A549 (cell line): Measurements from ENCODE around the gene ELAVL1. TPM values are rescaled to one million over a fixed set of nuclear protein-coding genes. Genes with fewer than 3 reads are reported as not detected.
A peak's percentile ranks its signal among the peaks of the same experiment; 100 is the strongest.

Experiments used
- ATAC-seq, 2 experiments: fragments of 200-7000 bp in 1 of 2; fragments of >200 bp in 1 of 2; cut with Nextera tagmentation in 1 of 2; cut with Tn5 transposase in 1 of 2; 3 replicates each; pipeline versions ENCODE4 v1.8.0 to v1.9.1; 2018 to 2020; ENCODE audit warnings: mild to moderate bottlenecking in 1 of 2, moderate library complexity in 1 of 2
- CTCF ChIA-PET: fragments of 300-600 bp; sonication (Branson Sonifier 250); formaldehyde crosslinking; extraction: SDS; loops from one replicate; lab custom pipeline; 2021; ENCODE audit warnings: antibody characterized with exemption, inconsistent platforms; lab: Yijun Ruan, JAX
- POLR2A ChIA-PET: fragments of 350-600 bp; formaldehyde crosslinking; extraction: SDS; loops from one replicate; lab custom pipeline; 2021; ENCODE audit warnings: antibody characterized with exemption, inconsistent platforms; lab: Yijun Ruan, JAX
- DNase-seq, 2 experiments: peaks; one replicate each; pipeline versions ENCODE4 v3.0.0 to v3.0.0-alpha.2; 2011 to 2016; ENCODE audit warnings: low read depth in 1 of 2, low spot score in 1 of 2
- FAIRE-seq: peaks from 2 replicates; lab custom pipeline; 2011; peaks lifted over from hg19 to GRCh38; lab: Jason Lieb, UNC
- H3K27ac ChIP-seq, 2 experiments: fragments of >200 bp; sonication (Bioruptor Twin); formaldehyde crosslinking; 3 replicates each; pipeline ENCODE4 v1.5.1; 2016 to 2017
- H3K4me1 ChIP-seq: fragments of >200 bp; sonication (Bioruptor Twin); formaldehyde crosslinking; 3 replicates; pipeline ENCODE4 v1.6.1; 2016
- H3K4me2 ChIP-seq: fragments of >200 bp; sonication (Bioruptor Twin); formaldehyde crosslinking; 3 replicates; pipeline ENCODE4 v1.6.1; 2016
- H3K4me3 ChIP-seq: fragments of >200 bp; sonication (Bioruptor Twin); formaldehyde crosslinking; 3 replicates; pipeline ENCODE4 v1.5.1; 2016
- H3K9me3 ChIP-seq: fragments of >200 bp; sonication (Bioruptor Twin); formaldehyde crosslinking; 3 replicates; pipeline ENCODE4 v1.6.1; 2016
- BHLHE40 ChIP-seq: IDR thresholded peaks from 2 replicates; pipeline ENCODE4 v1.6.1; 2012; ENCODE audit warnings: low read depth, low read length, inconsistent platforms
- CBX8 ChIP-seq: fragments of 200-600 bp; sonication (generic); IDR thresholded peaks from 2 replicates; pipeline ENCODE4 v1.6.1; 2016
- CHD4 ChIP-seq: fragments of 200-600 bp; sonication (generic); IDR thresholded peaks from 2 replicates; pipeline ENCODE4 v1.6.1; 2016; ENCODE audit warnings: antibody characterized with exemption, mild to moderate bottlenecking, borderline replicate concordance
- CTCF ChIP-seq: fragments of >200 bp; sonication (Bioruptor Twin); formaldehyde crosslinking; IDR thresholded peaks from 3 replicates; pipeline ENCODE4 v1.5.1; 2016
- E2F6 ChIP-seq: IDR thresholded peaks from 2 replicates; pipeline ENCODE4 v1.6.1; 2012; ENCODE audit warnings: low read depth, borderline replicate concordance
- EHF ChIP-seq: fragments of 250-450 bp; sonication (Bioruptor Pico); IDR thresholded peaks from 2 replicates; pipeline ENCODE4 v1.5.0; 2020; ENCODE audit warnings: mild to moderate bottlenecking
- FOSB ChIP-seq: fragments of 250-450 bp; sonication (Bioruptor Pico); IDR thresholded peaks from 2 replicates; pipeline ENCODE4 v1.5.0; 2020; ENCODE audit warnings: mild to moderate bottlenecking, moderate library complexity
- FOSL2 ChIP-seq, 2 experiments: fragments of 450-650 bp in 1 of 2; fragments of >200 bp in 1 of 2; sonication (Bioruptor Twin) in 1 of 2; formaldehyde crosslinking; IDR thresholded peaks; 2 replicates each; pipeline versions ENCODE4 v1.5.0 to v1.6.1; 2016 to 2020; ENCODE audit warnings: mild to moderate bottlenecking in 1 of 2, moderate library complexity in 1 of 2
- FOXS1 ChIP-seq: fragments of 250-450 bp; sonication (Bioruptor Pico); IDR thresholded peaks from 2 replicates; pipeline ENCODE4 v1.5.0; 2020; ENCODE audit warnings: mild to moderate bottlenecking, moderate library complexity
- HDAC2 ChIP-seq: fragments of 200-600 bp; sonication (generic); IDR thresholded peaks from 2 replicates; pipeline ENCODE4 v1.6.1; 2016
- HOXA7 ChIP-seq: fragments of 250-450 bp; sonication (Bioruptor Pico); IDR thresholded peaks from 2 replicates; pipeline ENCODE4 v1.5.0; 2020; ENCODE audit warnings: mild to moderate bottlenecking, moderate library complexity
- KDM1A ChIP-seq: fragments of 200-600 bp; sonication (generic); IDR thresholded peaks from 2 replicates; pipeline ENCODE4 v1.6.1; 2016; ENCODE audit warnings: low read depth, mild to moderate bottlenecking
- MAFK ChIP-seq: fragments of 450-650 bp; IDR thresholded peaks from 2 replicates; pipeline ENCODE4 v1.6.1; 2014; ENCODE audit not compliant: partially characterized antibody
- MAZ ChIP-seq: fragments of 150-350 bp; IDR thresholded peaks from 2 replicates; pipeline ENCODE4 v1.6.1; 2014; ENCODE audit warnings: antibody characterized with exemption, low read depth, low read length, borderline replicate concordance
- MYC ChIP-seq: IDR thresholded peaks from 2 replicates; pipeline ENCODE4 v1.6.1; 2012; ENCODE audit warnings: mild to moderate bottlenecking, inconsistent platforms, low read length, improper control_type of control experiment, borderline replicate concordance
- POLR2A ChIP-seq: IDR thresholded peaks from 2 replicates; pipeline ENCODE4 v1.6.1; 2012; ENCODE audit warnings: mild to moderate bottlenecking, low read length
- RAD21 ChIP-seq, 2 experiments: fragments of >200 bp in 1 of 2; sonication (Bioruptor Twin) in 1 of 2; formaldehyde crosslinking in 1 of 2; IDR thresholded peaks in 1 of 2; conservative IDR thresholded peaks in 1 of 2; 2 replicates in 1 of 2; 3 replicates in 1 of 2; pipeline ENCODE4 v1.6.1; 2012 to 2018; ENCODE audit warnings: inconsistent platforms in 1 of 2
- RCOR1 ChIP-seq: fragments of 150-350 bp; IDR thresholded peaks from 2 replicates; pipeline ENCODE4 v1.6.1; 2014; ENCODE audit warnings: antibody characterized with exemption, low read length, low read depth
- RFX5 ChIP-seq: fragments of 450-650 bp; IDR thresholded peaks from 2 replicates; pipeline ENCODE4 v1.7.1; 2014; ENCODE audit warnings: antibody characterized with exemption, mild to moderate bottlenecking, moderate library complexity
- RNF2 ChIP-seq: fragments of 200-600 bp; sonication (generic); IDR thresholded peaks from 2 replicates; pipeline ENCODE4 v1.6.1; 2016; ENCODE audit warnings: low read depth, mild to moderate bottlenecking, antibody characterized with exemption, moderate library complexity, borderline replicate concordance
- TFCP2L1 ChIP-seq: fragments of 250-450 bp; sonication (Bioruptor Pico); IDR thresholded peaks from 2 replicates; pipeline ENCODE4 v1.5.0; 2021; ENCODE audit warnings: mild to moderate bottlenecking
- USF2 ChIP-seq: fragments of 450-650 bp; IDR thresholded peaks from 2 replicates; pipeline ENCODE4 v1.6.1; 2014; ENCODE audit warnings: antibody characterized with exemption
- ZC3H11A ChIP-seq: fragments of 450-650 bp; IDR thresholded peaks from 2 replicates; pipeline ENCODE4 v1.6.1; 2014; ENCODE audit warnings: antibody characterized with exemption, mild to moderate bottlenecking
- WGBS: methylation state at CpG from one replicate; pipeline ENCODE4 v1.1.6; 2017; ENCODE audit errors: missing lambda C conversion rate; 5-methylcytosine and 5-hydroxymethylcytosine counted together
- polyA plus RNA-seq, 4 experiments: library from polyadenylated mRNA; depleted of rRNA in 3 of 4; stranded (reverse); fragments of >200 nt; fragmentation: RNase III in 1 of 4; extraction: RNeasy Plus Mini Kit Qiagen cat#74134 plus additional on column Dnase treatment in 1 of 4; gene quantifications; 2 replicates in 3 of 4; 3 replicates in 1 of 4; pipeline ENCODE4 v1.2.3, GENCODE V29; 2011 to 2017
- TF ChIP-seq, protein P1 (sequence below): IDR thresholded peaks from 2 replicates; pipeline ENCODE4 v1.6.1; 2012
- TF ChIP-seq, protein P2 (sequence below): fragments of 200-600 bp; sonication (generic); IDR thresholded peaks from 2 replicates; pipeline ENCODE4 v1.6.1; 2016; ENCODE audit warnings: antibody characterized with exemption, mild to moderate bottlenecking, moderate library complexity
- TF ChIP-seq, protein P3 (sequence below): fragments of 250-450 bp; sonication (Bioruptor Pico); IDR thresholded peaks from 2 replicates; pipeline ENCODE4 v1.5.0; 2021; ENCODE audit warnings: mild to moderate bottlenecking, moderate library complexity, borderline replicate concordance

The ELAVL1 gene
- polyA plus RNA-seq, 2 of the 4 experiments (the other 2 are of a cell fraction): 39.3 to 55.6 TPM

GRCh38 chr19:7941895-7942596, 63.4 kb downstream of the ELAVL1 start:
- WGBS: 93% methylated on average over 19 of the region's 19 CpGs
- ATAC-seq: no peak
- Histone ChIP-seq H3K27ac (peak overlapping the region in 1 of 2 experiments; percentile 100; a peak in 3 of 6 replicates), H3K9me3 (no peaks in the 10 kb centered on the region), H3K4me2 (peak overlapping the region; percentile 81), H3K4me1 (peaks cover 8% of the 10 kb centered on the region; the same call in 1 of the 3 replicates), H3K4me3 (peak overlapping the region; percentile 92)
- no peak for FAIRE-seq
- TF ChIP-seq FOXS1 (no peak), MAFK (no peak), KDM1A (no peak), TFCP2L1 (no peak), CHD4 (no peak), CBX8 (no peak), MAZ (no peak), HOXA7 (CRISPR knock-in tag) (no peak), RAD21 (conservative IDR thresholded peaks at IDR 0.05 in 1 of 2, IDR thresholded peaks at IDR 0.05 in 1 of 2) (no peak), E2F6 (no peak), RFX5 (no peak), CTCF (no peak), RNF2 (no peak)
- TF ChIP-seq, protein P1, sequence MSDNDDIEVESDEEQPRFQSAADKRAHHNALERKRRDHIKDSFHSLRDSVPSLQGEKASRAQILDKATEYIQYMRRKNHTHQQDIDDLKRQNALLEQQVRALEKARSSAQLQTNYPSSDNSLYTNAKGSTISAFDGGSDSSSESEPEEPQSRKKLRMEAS: no peak
- ChIA-PET POLR2A (no interaction called here), CTCF (interaction anchor here (0.8 to 7.3 kb wide), 4 partner anchors 11 to 73 kb away, joined by 3 to 56 read pairs (median 4); no protein-coding TSS in a partner anchor)
- no peak for DNase-seq

DNA sequence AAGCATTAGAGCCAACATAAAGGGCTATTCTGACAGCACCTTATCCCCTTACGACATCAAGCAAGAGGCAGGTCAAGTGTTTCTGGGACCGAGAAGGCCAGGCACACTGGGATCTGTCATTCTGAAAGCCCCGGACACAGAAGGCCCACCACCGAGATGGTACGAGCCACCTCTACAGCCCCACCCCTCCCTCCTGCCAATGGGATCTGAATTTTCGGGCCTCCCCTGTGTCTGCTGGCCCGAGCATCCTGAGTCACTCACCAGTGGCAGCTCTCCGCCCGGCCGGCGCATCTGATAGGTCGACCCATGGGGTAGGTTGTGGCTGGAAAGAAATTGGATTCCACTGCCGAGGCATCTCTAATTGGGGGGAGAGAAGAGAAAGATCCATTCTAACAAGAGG, 64.6 kb downstream of the ELAVL1 start:
- ChIA-PET POLR2A (no interaction called here), CTCF (interaction anchor here (0.9 to 7.3 kb wide), 4 partner anchors 10 to 72 kb away, joined by 3 to 56 read pairs (median 4); partner anchors contain the start of gene CTXN1)
- no peak for ATAC-seq
- H3K9me3 ChIP-seq: no peaks in the 10 kb centered on the region
- no peak overlapping the region for H3K4me2 ChIP-seq
- no peak for DNase-seq
- 96% methylated on average over 10 of the region's 13 CpGs for WGBS
- H3K4me1 ChIP-seq: peaks cover 8% of the 10 kb centered on the region; the same call in 1 of the 3 replicates
- no peak overlapping the region for H3K27ac ChIP-seq
- FAIRE-seq: no peak
- no peak overlapping the region for H3K4me3 ChIP-seq
- TF ChIP-seq ZC3H11A: no peak
- no peak for TF ChIP-seq CBX8
- TF ChIP-seq RNF2: no peak
- no peak for TF ChIP-seq BHLHE40
- TF ChIP-seq RCOR1: no peak
- TF ChIP-seq MYC: no peak
- TF ChIP-seq FOSB (CRISPR knock-in tag): no peak
- TF ChIP-seq EHF (CRISPR knock-in tag): no peak
- no peak for TF ChIP-seq RAD21 (conservative IDR thresholded peaks at IDR 0.05 in 1 of 2, IDR thresholded peaks at IDR 0.05 in 1 of 2)
- TF ChIP-seq FOSL2 (IDR thresholded peaks at IDR 0.05): no peak
- no peak for TF ChIP-seq FOSL2 (CRISPR knock-in tag; IDR thresholded peaks at IDR 0.05)
- TF ChIP-seq KDM1A: no peak
- TF ChIP-seq USF2: no peak
- TF ChIP-seq, protein P2, sequence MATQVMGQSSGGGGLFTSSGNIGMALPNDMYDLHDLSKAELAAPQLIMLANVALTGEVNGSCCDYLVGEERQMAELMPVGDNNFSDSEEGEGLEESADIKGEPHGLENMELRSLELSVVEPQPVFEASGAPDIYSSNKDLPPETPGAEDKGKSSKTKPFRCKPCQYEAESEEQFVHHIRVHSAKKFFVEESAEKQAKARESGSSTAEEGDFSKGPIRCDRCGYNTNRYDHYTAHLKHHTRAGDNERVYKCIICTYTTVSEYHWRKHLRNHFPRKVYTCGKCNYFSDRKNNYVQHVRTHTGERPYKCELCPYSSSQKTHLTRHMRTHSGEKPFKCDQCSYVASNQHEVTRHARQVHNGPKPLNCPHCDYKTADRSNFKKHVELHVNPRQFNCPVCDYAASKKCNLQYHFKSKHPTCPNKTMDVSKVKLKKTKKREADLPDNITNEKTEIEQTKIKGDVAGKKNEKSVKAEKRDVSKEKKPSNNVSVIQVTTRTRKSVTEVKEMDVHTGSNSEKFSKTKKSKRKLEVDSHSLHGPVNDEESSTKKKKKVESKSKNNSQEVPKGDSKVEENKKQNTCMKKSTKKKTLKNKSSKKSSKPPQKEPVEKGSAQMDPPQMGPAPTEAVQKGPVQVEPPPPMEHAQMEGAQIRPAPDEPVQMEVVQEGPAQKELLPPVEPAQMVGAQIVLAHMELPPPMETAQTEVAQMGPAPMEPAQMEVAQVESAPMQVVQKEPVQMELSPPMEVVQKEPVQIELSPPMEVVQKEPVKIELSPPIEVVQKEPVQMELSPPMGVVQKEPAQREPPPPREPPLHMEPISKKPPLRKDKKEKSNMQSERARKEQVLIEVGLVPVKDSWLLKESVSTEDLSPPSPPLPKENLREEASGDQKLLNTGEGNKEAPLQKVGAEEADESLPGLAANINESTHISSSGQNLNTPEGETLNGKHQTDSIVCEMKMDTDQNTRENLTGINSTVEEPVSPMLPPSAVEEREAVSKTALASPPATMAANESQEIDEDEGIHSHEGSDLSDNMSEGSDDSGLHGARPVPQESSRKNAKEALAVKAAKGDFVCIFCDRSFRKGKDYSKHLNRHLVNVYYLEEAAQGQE: no peak
- TF ChIP-seq, protein P3, sequence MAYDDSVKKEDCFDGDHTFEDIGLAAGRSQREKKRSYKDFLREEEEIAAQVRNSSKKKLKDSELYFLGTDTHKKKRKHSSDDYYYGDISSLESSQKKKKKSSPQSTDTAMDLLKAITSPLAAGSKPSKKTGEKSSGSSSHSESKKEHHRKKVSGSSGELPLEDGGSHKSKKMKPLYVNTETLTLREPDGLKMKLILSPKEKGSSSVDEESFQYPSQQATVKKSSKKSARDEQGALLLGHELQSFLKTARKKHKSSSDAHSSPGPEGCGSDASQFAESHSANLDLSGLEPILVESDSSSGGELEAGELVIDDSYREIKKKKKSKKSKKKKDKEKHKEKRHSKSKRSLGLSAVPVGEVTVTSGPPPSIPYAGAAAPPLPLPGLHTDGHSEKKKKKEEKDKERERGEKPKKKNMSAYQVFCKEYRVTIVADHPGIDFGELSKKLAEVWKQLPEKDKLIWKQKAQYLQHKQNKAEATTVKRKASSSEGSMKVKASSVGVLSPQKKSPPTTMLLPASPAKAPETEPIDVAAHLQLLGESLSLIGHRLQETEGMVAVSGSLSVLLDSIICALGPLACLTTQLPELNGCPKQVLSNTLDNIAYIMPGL (CRISPR knock-in tag): no peak
- TF ChIP-seq HDAC2: no peak
- no peak for TF ChIP-seq E2F6
- TF ChIP-seq POLR2A: no peak
